Measurements from ENCODE around the gene MCAT. TPM values are rescaled to one million over a fixed set of nuclear protein-coding genes. Genes with fewer than 3 reads are reported as not detected.

MCAT gene, protein sequence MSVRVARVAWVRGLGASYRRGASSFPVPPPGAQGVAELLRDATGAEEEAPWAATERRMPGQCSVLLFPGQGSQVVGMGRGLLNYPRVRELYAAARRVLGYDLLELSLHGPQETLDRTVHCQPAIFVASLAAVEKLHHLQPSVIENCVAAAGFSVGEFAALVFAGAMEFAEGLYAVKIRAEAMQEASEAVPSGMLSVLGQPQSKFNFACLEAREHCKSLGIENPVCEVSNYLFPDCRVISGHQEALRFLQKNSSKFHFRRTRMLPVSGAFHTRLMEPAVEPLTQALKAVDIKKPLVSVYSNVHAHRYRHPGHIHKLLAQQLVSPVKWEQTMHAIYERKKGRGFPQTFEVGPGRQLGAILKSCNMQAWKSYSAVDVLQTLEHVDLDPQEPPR
- 15.9 to 27.7 TPM (median 23.7 TPM) in 5 replicates for total RNA-seq (2022; extraction: Qiagen RNA extraction; ENCODE audit: low read depth)

DNA sequence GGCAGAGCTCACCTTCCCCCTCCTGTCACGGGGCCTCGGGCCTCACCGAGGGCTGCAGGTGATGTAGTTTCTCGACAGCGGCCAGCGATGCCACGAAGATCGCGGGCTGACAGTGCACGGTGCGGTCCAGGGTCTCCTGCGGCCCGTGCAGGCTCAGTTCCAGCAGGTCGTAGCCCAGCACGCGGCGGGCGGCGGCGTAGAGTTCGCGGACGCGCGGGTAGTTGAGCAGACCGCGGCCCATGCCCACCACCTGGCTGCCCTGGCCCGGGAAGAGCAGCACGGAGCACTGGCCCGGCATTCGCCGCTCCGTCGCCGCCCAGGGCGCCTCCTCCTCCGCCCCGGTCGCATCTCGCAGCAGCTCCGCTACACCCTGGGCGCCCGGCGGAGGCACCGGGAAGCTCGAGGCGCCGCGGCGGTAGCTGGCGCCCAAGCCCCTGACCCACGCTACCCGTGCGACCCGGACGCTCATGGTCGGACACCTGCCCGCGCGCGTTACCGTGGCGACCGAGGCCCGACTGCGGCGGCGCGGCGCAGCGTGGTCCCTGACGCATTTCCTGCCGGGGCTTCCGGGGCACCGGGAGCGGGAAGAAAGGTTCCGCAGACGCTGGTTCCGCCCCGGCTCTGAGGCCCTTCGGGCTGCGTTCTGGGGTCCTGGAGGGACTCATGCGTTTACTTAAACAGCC is at the start of gene MCAT:
Gene MCAT (minus strand): TSS at position 519 of the 683 bp plus-strand sequence. CDS start 50 bp downstream, at position 469.

DNA sequence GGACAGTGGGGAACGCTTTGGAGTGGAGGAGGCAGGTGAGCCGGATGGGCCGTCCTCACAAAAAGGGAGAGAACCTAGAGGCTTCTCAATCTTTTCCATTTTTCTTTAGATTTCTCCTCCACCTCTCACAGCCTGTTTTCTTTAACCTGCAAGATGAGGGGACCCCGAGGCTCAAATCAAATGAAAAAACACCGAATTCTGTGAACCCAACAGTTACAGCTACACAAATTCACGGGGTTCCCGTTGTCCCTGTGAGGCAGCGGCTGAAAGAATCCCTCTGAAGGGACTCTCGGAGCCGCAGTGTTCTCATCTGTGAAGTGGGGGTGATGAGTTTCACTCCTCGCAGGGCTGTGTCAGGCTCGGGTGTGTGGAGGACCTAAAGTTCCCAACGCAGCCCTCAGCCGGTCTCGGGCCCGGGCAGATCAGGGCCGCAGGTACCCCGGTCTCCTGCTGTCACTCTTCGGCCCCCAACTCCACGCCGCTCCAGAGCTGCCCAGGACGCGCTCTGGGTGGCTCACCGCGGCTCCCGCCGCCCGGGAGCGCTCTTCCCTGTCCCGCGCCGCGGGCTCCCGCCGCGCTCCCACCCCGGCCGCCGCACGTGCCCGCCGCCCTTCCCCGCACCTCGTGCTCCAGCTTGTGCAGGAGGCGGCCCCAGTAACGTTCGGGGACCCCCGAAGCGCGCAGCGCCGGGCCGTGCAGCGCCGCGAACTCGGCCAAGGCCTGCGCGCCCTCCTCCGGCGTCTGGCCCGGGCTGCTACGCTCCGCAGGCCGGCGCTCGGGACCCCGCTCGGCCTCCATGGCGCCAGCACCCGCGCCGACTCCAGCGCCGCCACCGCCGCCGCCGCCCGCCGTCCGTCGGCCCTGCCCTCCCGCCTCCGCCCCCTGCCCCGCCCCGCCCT is 43.3 kb upstream of the MCAT start, which contains the start of gene TTLL12:
Gene TTLL12 (minus strand): TSS at position 863 of the 899 bp plus-strand sequence. CDS start 65 bp downstream, at position 798.

DNA sequence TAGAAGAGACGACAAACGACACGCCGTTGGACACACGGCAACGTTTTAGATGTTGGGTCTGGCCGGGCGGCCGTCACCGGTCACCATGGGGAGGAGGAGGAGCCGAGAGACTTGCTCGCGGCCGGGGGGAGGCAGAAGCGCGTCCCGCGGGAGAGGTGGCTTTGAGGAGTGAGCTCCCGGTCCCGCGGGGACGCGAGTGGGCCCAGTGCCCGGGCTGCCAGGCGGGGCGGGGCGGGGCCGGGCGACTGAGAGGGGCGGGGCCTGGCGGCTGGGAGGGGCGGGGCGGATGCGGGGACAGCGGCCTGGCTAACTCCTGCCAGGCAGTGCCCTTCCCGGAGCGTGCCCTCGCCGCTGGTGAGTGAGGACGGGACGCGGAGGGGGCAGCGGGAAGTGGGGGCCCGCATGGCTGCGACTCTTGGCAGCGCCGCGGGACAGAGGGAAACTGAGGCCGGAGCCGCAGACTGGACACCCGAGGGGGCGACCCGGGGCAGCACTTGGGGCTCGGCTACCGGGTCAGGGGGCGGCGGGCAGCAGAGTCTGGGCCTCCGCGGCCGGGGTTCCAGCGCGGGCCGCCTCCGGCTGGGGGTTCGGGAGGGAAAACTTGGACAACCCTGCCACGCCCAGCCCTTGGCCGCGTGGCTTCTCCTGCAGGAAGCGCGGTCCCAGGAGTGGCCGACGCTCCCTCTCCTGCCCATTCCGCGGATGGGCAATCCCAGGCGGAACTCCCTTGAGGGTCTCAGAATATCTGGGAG is 8.2 kb upstream of the MCAT start, which contains the start of gene TSPO:
Gene TSPO (plus strand): TSS at position 309 of the 752 bp plus-strand sequence. CDS start 7,680 bp downstream, outside the sequence.

DNA sequence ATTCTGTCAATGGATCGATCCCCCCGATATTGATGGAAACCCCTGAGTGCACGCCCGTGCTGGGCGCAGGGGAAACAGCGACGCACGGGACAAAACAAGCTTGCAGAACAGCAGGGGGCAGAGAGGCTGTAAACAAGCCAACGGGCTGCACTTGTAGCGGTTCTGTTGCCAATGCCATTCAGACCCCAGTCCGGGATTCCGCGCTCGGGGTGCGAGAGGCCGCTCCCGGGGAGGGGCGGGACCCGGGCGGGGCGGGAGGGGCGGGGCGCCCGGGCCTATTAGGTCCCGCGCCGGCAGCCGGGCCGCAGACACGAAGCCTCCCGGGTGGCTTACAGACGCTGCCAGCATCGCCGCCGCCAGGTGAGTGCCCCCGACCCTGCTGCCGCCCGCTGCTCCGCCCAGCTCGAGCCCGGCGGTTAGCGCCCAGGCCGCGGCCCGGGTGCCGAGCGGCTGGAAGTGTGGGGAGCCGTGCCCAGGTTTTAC is 32.7 kb downstream of the MCAT start, which contains the start of gene BIK:
Gene BIK (plus strand): TSS at position 307 of the 483 bp plus-strand sequence. CDS start 13,273 bp downstream, outside the sequence.

DNA sequence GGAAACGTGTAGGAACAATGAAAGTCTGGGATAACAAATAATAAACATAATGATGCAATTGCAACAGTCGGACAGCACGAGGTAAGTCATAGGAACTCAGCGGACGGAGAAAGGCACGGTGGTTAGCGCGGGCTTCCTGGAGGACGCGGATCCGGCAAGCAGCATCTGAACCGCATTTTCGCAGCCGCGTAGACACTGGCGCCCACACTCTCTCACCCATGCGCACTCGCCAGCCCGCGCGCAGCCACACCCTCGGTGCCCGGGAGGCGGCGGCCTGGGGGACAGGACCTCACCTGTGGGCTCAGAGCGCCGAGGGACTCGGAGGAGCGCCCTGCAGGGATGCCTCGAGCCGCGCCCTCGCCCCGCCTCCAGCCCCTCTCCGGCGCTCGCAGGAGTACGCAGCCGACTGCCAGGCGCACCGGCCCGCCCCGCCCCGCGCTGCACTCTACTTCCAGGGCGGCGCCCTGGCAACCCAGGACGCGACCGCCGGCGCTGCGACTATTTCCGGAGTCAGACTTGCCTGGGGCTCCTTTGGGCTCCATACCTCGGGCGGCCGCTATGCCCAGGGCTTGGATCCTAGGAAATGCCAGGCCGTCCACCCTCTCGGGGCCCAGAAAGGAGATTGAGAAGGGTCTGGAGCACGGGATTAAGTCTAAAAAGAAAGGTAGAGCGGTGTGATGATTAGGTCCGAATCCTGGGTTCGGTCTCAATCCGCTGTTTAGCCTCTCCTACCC is 54.0 kb downstream of the MCAT start, which contains the start of gene TTLL1:
Gene TTLL1 (minus strand): TSS at position 408 of the 734 bp plus-strand sequence. CDS start 13,805 bp downstream, outside the sequence.

Other genes with a start within 250 kb of the MCAT start
- gene PACSIN2, start 128.2 kb downstream of the MCAT start, total RNA-seq (2022; extraction: Qiagen RNA extraction; ENCODE audit: low read depth) = 114 to 142 TPM (median 135 TPM) in 5 replicates
- 1.9 to 2.6 TPM (median 2.4 TPM) in 5 replicates for gene TTLL1, start 54.0 kb downstream of the MCAT start, total RNA-seq (2022; extraction: Qiagen RNA extraction; ENCODE audit: low read depth)
- 1.4 to 2.0 TPM (median 1.5 TPM) in 5 replicates for gene BIK, start 32.6 kb downstream of the MCAT start, total RNA-seq (2022; extraction: Qiagen RNA extraction; ENCODE audit: low read depth)
- 168 to 233 TPM (median 228 TPM) in 5 replicates for gene TSPO, start 8.2 kb upstream of the MCAT start, total RNA-seq (2022; extraction: Qiagen RNA extraction; ENCODE audit: low read depth)
- 17.5 to 23.5 TPM (median 21.4 TPM) in 5 replicates for gene TTLL12, start 43.7 kb upstream of the MCAT start, total RNA-seq (2022; extraction: Qiagen RNA extraction; ENCODE audit: low read depth)
- 0.08 to 0.31 TPM (median 0.13 TPM) in 5 replicates for gene SCUBE1, start 200.0 kb upstream of the MCAT start, total RNA-seq (2022; extraction: Qiagen RNA extraction; ENCODE audit: low read depth)